ENCODE measurements around the gene KLHDC8B.

KLHDC8B gene

GRCh38 chr3:49171119-49171774 is at the start of gene KLHDC8B:
TSS of gene KLHDC8B (plus strand) at chr3:49171598. CDS start at chr3:49172770, 1,172 bp downstream.
- peak; percentile 53 for DNase-seq

GRCh38 chr3:49122022-49122421 is 49.4 kb upstream of the KLHDC8B start:
- no peak for DNase-seq

- DNase-seq = no peak
Observed at GRCh38 chr3:49122451-49122850, 48.9 kb upstream of the KLHDC8B start.

- DNase-seq = no peak
Observed at GRCh38 chr3:49122886-49123545, 48.4 kb upstream of the KLHDC8B start.

GRCh38 chr3:49123687-49124086 is 47.7 kb upstream of the KLHDC8B start:
- DNase-seq = no peak

GRCh38 chr3:49124203-49124602 is 47.2 kb upstream of the KLHDC8B start:
- no peak for DNase-seq

GRCh38 chr3:49124991-49125670 is 46.3 kb upstream of the KLHDC8B start:
- no peak for DNase-seq

GRCh38 chr3:49131040-49131439 is 40.4 kb upstream of the KLHDC8B start:
- no peak for DNase-seq

- no peak for DNase-seq
Observed at GRCh38 chr3:49131576-49131975, 39.8 kb upstream of the KLHDC8B start.

GRCh38 chr3:49132073-49132436 is 39.3 kb upstream of the KLHDC8B start:
- no peak for DNase-seq

- peak; percentile 64 for DNase-seq
Observed at GRCh38 chr3:49132437-49133225, 38.8 kb upstream of the KLHDC8B start, which contains the start of gene LAMB2. TSS of gene LAMB2 (minus strand) at chr3:49133050. CDS start at chr3:49132867, 183 bp downstream.

- DNase-seq = peak; percentile 76
Observed at GRCh38 chr3:49133226-49133951, 38.0 kb upstream of the KLHDC8B start.

GRCh38 chr3:49134471-49135265 is 36.7 kb upstream of the KLHDC8B start:
- DNase-seq = no peak

- DNase-seq = no peak
Observed at GRCh38 chr3:49135499-49135898, 35.9 kb upstream of the KLHDC8B start.

GRCh38 chr3:49140080-49140479 is 31.3 kb upstream of the KLHDC8B start:
- DNase-seq = no peak

- DNase-seq = no peak
Observed at GRCh38 chr3:49148159-49148558, 23.2 kb upstream of the KLHDC8B start.

GRCh38 chr3:49151610-49152009 is 19.8 kb upstream of the KLHDC8B start:
- DNase-seq = no peak

- DNase-seq = no peak
Observed at GRCh38 chr3:49153349-49153912, 18.0 kb upstream of the KLHDC8B start.

- no peak for DNase-seq
Observed at GRCh38 chr3:49157289-49157688, 14.1 kb upstream of the KLHDC8B start.

GRCh38 chr3:49158103-49158709 is 13.2 kb upstream of the KLHDC8B start:
- DNase-seq = no peak

GRCh38 chr3:49158792-49159191 is 12.6 kb upstream of the KLHDC8B start:
- DNase-seq = no peak

All from amniotic stem cell (primary cell).